CD1c-positive myeloid dendritic cell (primary cell): ENCODE measurements around the gene DPH5.
"Not testable (repeated sequence)": the region's sequence is repeated elsewhere in the genome, so short reads cannot be mapped to it uniquely, and the experiment has no call there.

Experiments
- DNase-seq: peaks from one replicate; pipeline ENCODE4 v3.0.0-alpha.2; 2016; ENCODE audit errors: extremely low spot score

Gene DPH5

GRCh38 chr1:100988121-100988520 is 37.5 kb downstream of the DPH5 start:
- no peak for DNase-seq

GRCh38 chr1:100982793-100983192 is 42.8 kb downstream of the DPH5 start:
- no peak for DNase-seq

DNA sequence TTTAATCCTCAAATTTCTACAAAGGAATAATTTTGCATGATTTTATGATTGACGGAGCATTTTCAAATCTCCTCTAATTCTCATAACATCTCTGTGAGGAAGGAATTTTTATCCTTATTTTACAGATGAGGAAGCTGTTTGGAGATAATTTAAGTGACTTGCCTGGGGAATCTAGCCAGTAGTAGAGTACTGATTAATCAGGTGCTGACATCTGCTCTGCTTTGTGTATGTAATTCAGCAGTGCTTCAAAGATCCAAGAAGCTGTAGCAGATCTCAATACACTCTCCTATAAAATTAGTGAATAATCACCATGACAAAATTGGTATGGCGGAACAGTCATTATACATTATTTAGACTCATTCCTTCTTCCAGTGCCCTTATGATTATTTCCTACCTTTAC is 46.0 kb downstream of the DPH5 start:
- no peak for DNase-seq

DNA sequence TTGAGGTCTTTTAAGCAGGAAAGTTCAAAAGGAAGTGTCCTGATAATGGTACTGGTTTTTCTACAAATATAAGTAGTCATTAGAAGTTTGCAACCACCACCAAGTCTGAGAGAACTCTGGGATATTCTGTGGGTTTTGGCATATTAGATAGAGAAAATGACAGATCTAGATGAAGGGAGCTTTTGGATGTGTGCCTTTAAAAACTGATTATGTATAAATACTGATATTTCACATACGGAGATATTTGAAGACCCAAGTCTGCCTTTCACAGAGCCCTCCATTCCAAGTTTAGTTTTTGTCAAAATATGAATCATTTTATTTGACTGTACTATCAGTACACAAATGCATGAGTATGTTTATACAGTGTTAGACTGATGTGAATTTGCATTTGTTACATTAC is 48.6 kb downstream of the DPH5 start:
- no peak for DNase-seq

DNA sequence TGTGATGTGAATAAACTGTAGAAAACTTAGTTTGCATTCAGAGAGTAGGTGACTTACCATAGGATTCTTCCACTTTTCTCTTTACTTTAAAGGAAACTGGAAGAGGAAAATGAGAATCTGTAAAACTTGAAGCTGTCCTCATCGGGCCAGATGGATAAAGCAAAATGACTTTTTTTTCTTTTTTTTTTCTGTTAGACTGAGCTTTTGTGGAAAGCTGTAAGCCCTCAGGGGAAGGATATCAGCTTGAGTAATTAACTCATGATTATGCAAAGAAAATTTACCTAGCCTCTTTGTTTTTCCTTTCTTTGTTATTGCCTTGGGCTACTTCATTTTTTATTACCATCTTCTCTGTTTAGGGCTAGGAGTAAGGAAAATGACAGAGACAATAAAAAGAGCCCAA is 53.4 kb downstream of the DPH5 start:
- DNase-seq: no peak

DNA sequence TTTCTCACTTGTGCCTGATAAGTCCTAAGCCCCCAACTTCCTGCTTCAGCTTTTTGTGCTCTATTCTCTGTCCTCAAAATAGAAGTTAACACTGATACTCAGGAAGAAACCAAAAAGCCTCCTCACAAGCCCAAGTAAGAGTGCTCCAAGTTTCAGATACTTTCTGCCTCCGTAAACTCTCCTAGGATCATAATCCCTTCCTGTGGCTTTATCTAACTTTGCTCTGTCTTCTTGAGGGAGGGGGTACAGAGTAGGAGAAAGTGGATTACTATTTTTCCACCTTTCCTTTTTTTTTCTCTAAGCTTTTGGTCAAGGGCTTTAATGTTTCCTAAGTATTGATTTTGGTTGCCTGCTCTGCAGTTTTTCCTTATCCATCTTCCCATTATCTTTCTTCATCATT is 54.6 kb downstream of the DPH5 start:
- no peak for DNase-seq

- DNase-seq: no peak
Observed at GRCh38 chr1:100969327-100969726, 56.3 kb downstream of the DPH5 start.

- DNase-seq: no peak
Observed at GRCh38 chr1:100968621-100969020, 57.0 kb downstream of the DPH5 start.

DNA sequence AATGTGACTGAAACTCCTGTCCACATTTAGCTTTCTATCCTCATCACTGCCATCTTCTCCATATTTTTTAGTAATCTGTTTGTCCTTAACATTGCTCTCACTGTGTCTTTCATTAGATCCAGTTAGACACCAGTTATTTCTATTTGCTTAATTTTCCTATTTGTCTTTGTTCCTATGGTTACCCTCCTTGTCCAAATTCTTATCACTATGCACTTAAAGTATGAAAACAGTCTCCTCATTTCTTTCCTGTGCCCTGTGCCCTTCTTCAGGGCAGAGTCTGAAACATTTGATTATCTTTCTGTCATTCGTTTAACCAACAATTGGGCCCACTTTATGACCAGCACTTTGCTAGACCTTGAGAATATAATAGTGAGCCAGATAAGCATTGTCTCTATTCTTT is 65.5 kb downstream of the DPH5 start:
- no peak for DNase-seq

DNA sequence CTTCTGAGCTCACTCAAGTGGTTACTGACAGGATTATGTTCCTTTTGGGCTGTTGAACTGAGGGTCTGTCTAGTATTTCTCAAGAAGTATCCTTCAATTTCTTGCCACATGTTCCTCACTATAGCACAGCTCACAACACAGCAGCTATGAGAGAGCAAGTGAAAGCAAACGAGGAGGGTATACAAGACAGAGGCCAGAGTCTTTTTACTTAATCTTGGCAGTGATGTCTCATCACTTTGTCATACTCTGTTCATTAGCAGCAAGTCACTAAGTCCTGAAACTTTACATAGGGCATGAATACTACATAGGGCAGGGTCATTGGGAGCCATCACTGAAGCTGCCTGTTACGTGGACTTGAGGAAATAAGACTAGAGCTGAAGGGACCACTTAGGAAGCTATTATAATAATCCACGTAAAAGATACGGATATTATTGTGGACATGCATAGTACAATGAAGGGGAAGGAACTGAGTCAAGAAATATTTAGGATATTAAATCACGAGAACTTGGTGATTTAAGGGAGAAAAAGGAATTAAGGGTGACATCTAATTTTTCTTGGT is 66.0 kb downstream of the DPH5 start:
- DNase-seq: no peak

- no peak for DNase-seq
Observed at GRCh38 chr1:100955322-100955721, 70.3 kb downstream of the DPH5 start.

DNA sequence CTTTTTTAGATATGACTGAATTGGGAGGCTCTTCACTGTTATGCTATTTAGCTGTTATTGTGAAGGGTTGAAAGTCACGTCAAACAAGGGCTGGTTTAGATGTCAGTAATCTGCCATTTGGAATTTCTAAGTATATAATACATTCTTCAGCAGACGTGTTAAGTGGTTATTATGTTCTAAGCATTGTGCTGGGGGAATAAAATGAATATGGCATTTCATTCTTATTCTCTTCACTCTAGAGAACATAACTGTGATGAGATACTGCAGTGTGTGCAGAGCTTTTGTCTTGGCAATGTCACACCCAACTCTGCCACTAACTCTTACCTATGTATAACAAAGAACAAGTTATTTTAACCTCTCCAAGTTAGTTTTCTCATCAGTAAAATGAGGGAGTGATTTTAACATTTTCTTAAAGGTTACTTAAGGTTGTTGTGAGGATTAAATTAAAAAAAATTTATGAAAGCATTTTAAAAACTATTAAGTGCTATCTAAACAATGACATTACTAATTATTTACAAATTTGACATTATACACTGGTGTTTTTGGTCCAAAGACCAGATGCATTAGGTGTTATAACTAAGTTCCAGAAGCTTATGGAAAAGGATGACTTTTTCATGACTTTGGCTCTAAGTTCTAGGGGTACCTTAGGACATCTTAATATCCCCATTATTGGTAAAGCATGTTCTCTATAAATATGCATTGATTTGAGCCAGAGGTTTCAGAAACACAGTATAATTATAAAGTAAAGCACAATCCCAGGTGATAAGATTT is 71.4 kb downstream of the DPH5 start:
- no peak for DNase-seq

GRCh38 chr1:100952970-100953369 is 72.6 kb downstream of the DPH5 start:
- not testable (repeated sequence) for DNase-seq

DNA sequence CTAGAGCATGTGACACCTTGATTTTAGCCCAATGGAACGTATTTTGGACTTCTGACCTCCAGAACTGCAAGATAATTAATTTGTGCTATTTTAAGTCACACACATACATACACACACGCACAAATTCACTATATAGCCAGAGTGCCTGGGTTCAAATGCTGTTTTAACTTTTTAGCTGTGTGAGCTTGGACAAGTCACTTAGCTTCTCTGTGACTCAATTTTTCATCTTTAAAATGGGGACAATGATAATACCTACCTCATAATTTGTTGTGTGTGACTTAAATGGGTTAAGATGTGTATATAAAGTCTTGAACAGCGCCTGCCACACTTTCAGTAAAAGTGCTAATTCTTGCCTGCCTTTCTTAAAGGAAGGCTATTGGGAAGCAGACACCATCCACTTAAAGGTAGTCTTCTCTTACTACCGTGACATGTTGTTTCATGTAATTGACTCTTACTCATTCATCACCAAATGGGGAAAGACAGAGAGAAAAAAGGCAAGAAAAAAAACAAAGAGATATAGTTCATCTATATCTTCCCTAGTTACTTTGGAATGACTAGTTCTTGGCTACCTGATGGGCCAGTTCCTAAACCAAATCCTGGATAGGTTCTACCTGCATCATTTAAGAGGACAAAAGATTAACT is 73.4 kb downstream of the DPH5 start:
- no peak for DNase-seq

GRCh38 chr1:100950781-100951180 is 74.8 kb downstream of the DPH5 start:
- DNase-seq: no peak

- DNase-seq: no peak
Observed at GRCh38 chr1:100950337-100950736, 75.2 kb downstream of the DPH5 start.

DNA sequence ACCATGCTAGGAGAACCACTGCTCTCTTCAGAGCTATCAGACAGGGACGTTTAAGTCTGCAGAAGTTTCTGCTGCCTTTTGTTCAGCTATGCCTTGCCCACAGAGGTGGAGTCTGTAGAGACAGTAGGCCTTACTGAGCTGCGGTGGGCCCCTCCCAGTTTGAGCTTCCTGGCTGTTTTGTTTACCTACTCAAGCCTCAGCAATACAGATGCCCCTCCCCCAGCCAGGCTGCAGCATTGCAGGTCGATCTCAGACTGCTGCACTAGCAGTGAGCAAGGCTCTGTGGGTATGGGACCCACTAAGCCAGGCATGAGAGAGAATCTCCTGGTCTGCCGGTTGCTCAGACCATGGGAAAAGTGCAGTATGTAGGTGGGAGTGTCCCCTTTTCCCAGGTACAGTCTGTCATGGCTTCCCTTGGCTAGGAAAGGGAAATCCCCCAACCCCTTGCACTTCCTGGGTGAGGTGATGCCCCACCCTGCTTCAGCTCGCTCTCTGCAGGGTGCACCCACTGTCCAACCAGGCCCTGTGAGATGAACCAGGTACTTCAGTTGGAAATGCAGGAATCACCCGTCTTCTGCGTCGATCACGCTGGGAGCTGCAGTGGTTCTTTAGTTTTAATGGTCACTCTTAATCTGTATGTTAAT is 75.9 kb downstream of the DPH5 start:
- peak; percentile 21 for DNase-seq

DNA sequence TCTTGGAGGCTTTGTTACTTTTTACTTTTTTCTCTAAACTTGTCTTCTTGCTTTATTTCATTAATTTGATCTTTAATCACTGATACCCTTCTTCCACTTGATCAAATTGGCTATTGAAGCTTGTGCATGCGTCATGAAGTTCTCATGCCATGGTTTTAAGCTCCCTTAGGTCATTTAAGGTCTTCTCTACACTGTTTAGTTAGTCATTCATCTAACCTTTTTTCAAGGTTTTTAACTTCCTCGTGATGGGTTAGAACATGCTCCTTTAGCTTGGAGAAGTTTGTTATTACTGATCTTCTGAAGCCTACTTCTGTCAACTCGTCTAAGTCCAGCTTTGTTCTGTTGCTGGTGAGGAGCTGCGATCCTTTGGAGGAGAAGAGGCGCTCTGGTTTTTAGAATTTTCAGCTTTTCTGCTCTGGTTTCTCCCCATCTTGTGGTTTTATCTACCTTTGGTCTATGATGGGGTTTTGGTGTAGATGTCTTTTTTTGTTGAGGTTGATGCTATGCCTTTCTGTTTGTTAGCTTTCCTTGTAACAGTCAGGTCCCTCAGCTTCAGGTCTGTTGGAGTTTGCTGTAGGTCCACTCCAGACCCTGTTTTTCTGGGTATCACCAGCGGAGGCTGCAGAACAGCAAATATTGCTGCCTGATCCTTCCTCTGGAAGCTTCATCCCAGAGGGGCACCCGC is 76.7 kb downstream of the DPH5 start:
- DNase-seq: not testable (repeated sequence)

DNA sequence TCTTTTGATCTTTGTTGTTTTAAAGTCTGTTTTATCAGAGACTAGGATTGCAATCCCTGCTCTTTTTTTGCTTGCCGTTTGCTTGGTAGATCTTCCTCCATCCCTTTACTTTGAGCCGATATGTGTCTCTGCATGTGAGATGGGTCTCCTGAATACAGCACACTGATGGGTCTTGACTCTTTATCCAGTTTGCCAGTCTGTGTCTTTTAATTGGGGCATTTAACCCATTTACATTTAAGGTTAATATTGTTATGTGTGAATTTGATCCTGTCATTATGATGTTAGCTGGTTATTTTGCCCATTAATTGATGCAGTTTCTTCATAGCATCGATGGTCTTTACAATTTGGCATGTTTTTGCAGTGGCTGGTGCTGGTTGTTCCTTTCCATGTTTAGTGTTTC is 77.8 kb downstream of the DPH5 start:
- DNase-seq: not testable (repeated sequence)

- DNase-seq: not testable (repeated sequence)
Observed at GRCh38 chr1:100946064-100946463, 79.5 kb downstream of the DPH5 start.

DNA sequence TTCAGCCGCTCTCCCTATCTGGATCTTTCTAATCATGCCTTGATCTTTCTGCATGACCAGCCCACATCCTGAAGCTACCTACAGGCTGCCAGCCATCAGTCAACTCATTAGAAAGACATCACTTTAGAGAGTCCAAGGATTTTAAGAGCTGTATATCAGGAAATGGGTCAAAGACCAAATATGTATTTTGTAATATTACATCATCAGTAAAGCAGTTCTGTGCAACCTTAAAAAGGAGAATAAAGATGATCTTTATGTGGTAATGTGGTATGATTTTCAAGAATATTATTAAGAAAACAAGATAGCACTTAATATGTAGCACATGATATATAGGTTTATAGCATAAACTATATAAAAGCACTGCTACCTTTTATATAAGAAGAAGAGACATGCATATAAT is 82.1 kb downstream of the DPH5 start:
- no peak for DNase-seq
